ENCODE data around the gene FBXO39.
A peak's percentile ranks its signal among the peaks of the same experiment; 100 is the strongest.
"Not testable (repeated sequence)": the region's sequence is repeated elsewhere in the genome, so short reads cannot be mapped to it uniquely, and the experiment has no call there.

The FBXO39 gene

DNA sequence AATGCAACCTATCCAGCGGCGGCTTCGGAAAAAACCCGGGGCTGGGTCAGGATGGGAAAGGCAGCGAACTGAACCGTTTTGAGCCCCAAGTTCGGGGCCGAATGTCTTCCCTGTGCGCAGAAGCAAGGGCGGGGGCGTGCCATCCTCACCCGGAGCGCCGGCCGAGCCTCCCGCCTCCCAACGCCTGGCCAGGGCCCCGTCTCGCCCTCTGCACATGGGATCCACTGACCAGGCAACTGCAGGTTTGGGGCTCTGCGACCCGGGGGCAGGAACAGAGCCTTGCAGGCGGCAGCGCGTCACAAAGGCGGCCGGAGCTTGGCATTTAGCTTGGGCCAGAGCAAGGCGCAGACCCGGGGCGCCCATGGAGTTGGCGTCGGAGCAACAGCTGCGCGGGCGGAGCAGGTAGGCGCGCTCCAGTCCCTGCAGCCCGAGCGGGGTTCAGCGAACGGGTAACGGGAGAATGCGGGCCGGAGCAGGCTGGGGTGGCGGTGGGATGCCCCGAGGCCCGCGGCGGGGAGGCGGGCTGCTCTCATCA is at the start of gene FBXO39:
Gene FBXO39 (plus strand): TSS at position 345 of the 535 bp plus-strand sequence. CDS start 3,654 bp downstream, outside the sequence.
- peak; percentile 33 for DNase-seq (ENCODE audit: extremely low read depth, insufficient read length)
- no peaks in the 10 kb centered on the region; the same call in 1 of the 2 replicates for H3K27me3 ChIP-seq (replicated peaks; ENCODE audit: control insufficient read depth, insufficient read depth, low read length)
- no peak within 1 kb of the TSS for H3K4me3 ChIP-seq (replicated peaks; ENCODE audit: low read depth, low read length)
- no peak for TF ChIP-seq CTCF (IDR thresholded peaks at IDR 0.05; ENCODE audit: insufficient read depth, low read length, poor library complexity, severe bottlenecking)
- H3K36me3 ChIP-seq (ENCODE audit: control insufficient read depth, insufficient read depth, low read length), result peaks cover 3% of the 10 kb centered on the region

DNA sequence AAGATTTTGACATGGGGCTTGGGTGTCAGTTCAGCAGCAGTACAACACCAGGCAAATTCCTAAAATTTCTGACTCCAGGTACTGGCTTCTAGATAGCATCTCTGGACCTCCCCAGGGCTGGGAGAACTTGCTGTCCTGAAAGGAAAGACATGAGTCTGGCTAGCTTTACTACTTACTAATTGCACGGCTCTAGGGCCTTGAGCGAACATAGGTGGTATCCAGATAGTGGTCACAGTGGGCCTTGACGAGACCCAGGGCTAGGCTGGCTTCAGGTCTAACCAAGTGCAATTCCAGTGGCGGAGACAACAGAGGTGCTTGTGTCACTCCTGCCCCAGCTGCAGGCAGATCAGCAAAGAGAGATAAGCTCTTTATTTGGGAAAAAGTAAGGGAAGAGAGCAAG is 46.5 kb upstream of the FBXO39 start:
- no peaks in the 10 kb centered on the region for H3K27me3 ChIP-seq (replicated peaks; ENCODE audit: control insufficient read depth, insufficient read depth, low read length)
- no peaks in the 10 kb centered on the region for H3K36me3 ChIP-seq (ENCODE audit: control insufficient read depth, insufficient read depth, low read length)
- TF ChIP-seq CTCF (IDR thresholded peaks at IDR 0.05; ENCODE audit: insufficient read depth, low read length, poor library complexity, severe bottlenecking), result no peak
- H3K4me3 ChIP-seq (replicated peaks; ENCODE audit: low read depth, low read length), result no peak overlapping the region
- DNase-seq (ENCODE audit: extremely low read depth, insufficient read length), result no peak

- not testable (repeated sequence) for H3K4me3 ChIP-seq (replicated peaks; ENCODE audit: low read depth, low read length); H3K27me3 ChIP-seq (replicated peaks; ENCODE audit: control insufficient read depth, insufficient read depth, low read length); H3K36me3 ChIP-seq (ENCODE audit: control insufficient read depth, insufficient read depth, low read length); DNase-seq (ENCODE audit: extremely low read depth, insufficient read length)
These were observed 29.4 kb upstream of the FBXO39 start for GRCh38 chr17:6746665-6747064.

- no peak for DNase-seq (ENCODE audit: extremely low read depth, insufficient read length)
- TF ChIP-seq CTCF (IDR thresholded peaks at IDR 0.05; ENCODE audit: insufficient read depth, low read length, poor library complexity, severe bottlenecking), result no peak
- H3K4me3 ChIP-seq (replicated peaks; ENCODE audit: low read depth, low read length), result no peak overlapping the region
- no peaks in the 10 kb centered on the region for H3K36me3 ChIP-seq (ENCODE audit: control insufficient read depth, insufficient read depth, low read length)
- H3K27me3 ChIP-seq (replicated peaks; ENCODE audit: control insufficient read depth, insufficient read depth, low read length), result no peaks in the 10 kb centered on the region
These were observed 27.4 kb upstream of the FBXO39 start for GRCh38 chr17:6748617-6749016.

- Histone ChIP-seq H3K27me3 (replicated peaks; ENCODE audit: control insufficient read depth, insufficient read depth, low read length) (no peaks in the 10 kb centered on the region), H3K36me3 (ENCODE audit: control insufficient read depth, insufficient read depth, low read length) (no peaks in the 10 kb centered on the region), H3K4me3 (replicated peaks; ENCODE audit: low read depth, low read length) (no peak overlapping the region)
- TF ChIP-seq CTCF (IDR thresholded peaks at IDR 0.05; ENCODE audit: insufficient read depth, low read length, poor library complexity, severe bottlenecking), result no peak
- no peak for DNase-seq (ENCODE audit: extremely low read depth, insufficient read length)
These were observed 26.5 kb upstream of the FBXO39 start for GRCh38 chr17:6749519-6749918.

- H3K4me3 ChIP-seq (replicated peaks; ENCODE audit: low read depth, low read length), result no peak overlapping the region
- no peaks in the 10 kb centered on the region for H3K36me3 ChIP-seq (ENCODE audit: control insufficient read depth, insufficient read depth, low read length)
- no peak for DNase-seq (ENCODE audit: extremely low read depth, insufficient read length)
- no peaks in the 10 kb centered on the region for H3K27me3 ChIP-seq (replicated peaks; ENCODE audit: control insufficient read depth, insufficient read depth, low read length)
- no peak for TF ChIP-seq CTCF (IDR thresholded peaks at IDR 0.05; ENCODE audit: insufficient read depth, low read length, poor library complexity, severe bottlenecking)
These were observed 23.7 kb upstream of the FBXO39 start for GRCh38 chr17:6752068-6752909.

Measured in GM06990 (cell line).